GM12892 (cell line): ENCODE results near the gene LY6G6F.

Source experiments
- POLR2A ChIP-seq: IDR thresholded peaks from 2 replicates; pipeline ENCODE4 v1.6.1; 2011; ENCODE audit warnings: low read depth, low read length, control low read depth
- POLR2AphosphoS5 ChIP-seq: IDR thresholded peaks from 2 replicates; pipeline ENCODE4 v1.6.1; 2011; ENCODE audit warnings: low read depth, low read length, control low read depth
- TAF1 ChIP-seq: IDR thresholded peaks from 2 replicates; pipeline ENCODE4 v1.6.1; 2011; ENCODE audit warnings: low read depth, mild to moderate bottlenecking, control low read depth, low read length, borderline replicate concordance

DNA sequence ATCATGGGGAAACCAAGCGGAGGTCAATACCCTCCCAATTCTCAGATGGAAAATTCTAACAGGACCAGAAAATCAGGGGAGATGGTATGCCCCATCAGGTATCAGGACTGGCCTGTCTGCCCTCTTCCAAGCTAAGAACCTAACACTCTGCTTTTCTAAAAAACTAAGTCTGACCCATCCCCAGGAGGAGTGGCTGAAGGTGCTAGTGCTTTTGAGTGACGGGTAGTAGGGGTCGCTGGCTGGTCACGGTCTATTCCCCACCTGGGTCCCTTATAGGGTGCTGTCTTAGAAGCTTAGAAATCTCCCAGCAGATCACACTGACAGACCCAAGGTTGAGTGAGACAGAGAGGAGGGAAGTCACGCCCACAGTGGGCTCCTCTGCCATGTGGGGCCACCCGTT, 13.1 kb upstream of the LY6G6F start:
- TF ChIP-seq POLR2AphosphoS5 (no peak), POLR2A (no peak), TAF1 (no peak)
